Measurements from ENCODE around the gene ANO1.

Gene ANO1

GRCh38 chr11:70078095-70078780 lies at the start of gene ANO1:
ANO1 (plus strand) TSS chr11:70078317; CDS start chr11:70078607, 290 bp downstream.
- no peak for TF ChIP-seq CTCF (IDR thresholded peaks at IDR 0.05; ENCODE audit: low read depth, low read length, missing control alignments)
- no peak for DNase-seq (ENCODE audit: low read depth)
- in situ Hi-C loops (cut with HindIII; ENCODE audit: low sequenced_read_pairs) = no loop called here
- peak within 1 kb of the TSS; percentile 20 for H3K4me3 ChIP-seq (ENCODE audit: low read depth, low read length)

- TF ChIP-seq CTCF (IDR thresholded peaks at IDR 0.05; ENCODE audit: low read depth, low read length, missing control alignments) = no peak
- no peak for DNase-seq (ENCODE audit: low read depth)
- in situ Hi-C loops (cut with HindIII; ENCODE audit: low sequenced_read_pairs) = no loop called here
- H3K4me3 ChIP-seq (ENCODE audit: low read depth, low read length) = no peak overlapping the region
These were observed 48.8 kb upstream of the ANO1 start for GRCh38 chr11:70029115-70029860.

- in situ Hi-C loops (cut with HindIII; ENCODE audit: low sequenced_read_pairs) = no loop called here
- H3K4me3 ChIP-seq (ENCODE audit: low read depth, low read length) = no peak overlapping the region
- no peak for TF ChIP-seq CTCF (IDR thresholded peaks at IDR 0.05; ENCODE audit: low read depth, low read length, missing control alignments)
- DNase-seq (ENCODE audit: low read depth) = no peak
These were observed 48.2 kb upstream of the ANO1 start for GRCh38 chr11:70029861-70030380.

- DNase-seq (ENCODE audit: low read depth) = no peak
- no peak overlapping the region for H3K4me3 ChIP-seq (ENCODE audit: low read depth, low read length)
- in situ Hi-C loops (cut with HindIII; ENCODE audit: low sequenced_read_pairs) = no loop called here
- TF ChIP-seq CTCF (IDR thresholded peaks at IDR 0.05; ENCODE audit: low read depth, low read length, missing control alignments) = no peak
These were observed 47.7 kb upstream of the ANO1 start for GRCh38 chr11:70030412-70030811.

- TF ChIP-seq CTCF (IDR thresholded peaks at IDR 0.05; ENCODE audit: low read depth, low read length, missing control alignments) = no peak
- no peak overlapping the region for H3K4me3 ChIP-seq (ENCODE audit: low read depth, low read length)
- in situ Hi-C loops (cut with HindIII; ENCODE audit: low sequenced_read_pairs) = no loop called here
- no peak for DNase-seq (ENCODE audit: low read depth)
These were observed 46.3 kb upstream of the ANO1 start for GRCh38 chr11:70031631-70032469.

GRCh38 chr11:70032470-70032795 lies 45.7 kb upstream of the ANO1 start:
- H3K4me3 ChIP-seq (ENCODE audit: low read depth, low read length) = no peak overlapping the region
- TF ChIP-seq CTCF (IDR thresholded peaks at IDR 0.05; ENCODE audit: low read depth, low read length, missing control alignments) = no peak
- no peak for DNase-seq (ENCODE audit: low read depth)
- in situ Hi-C loops (cut with HindIII; ENCODE audit: low sequenced_read_pairs) = no loop called here

Data from astrocyte of the cerebellum (primary cell).